GM19467 (cell line): Measurements from ENCODE around the gene FBP1.

Experiments
- ATAC-seq: cut with Tn5 transposase; IDR thresholded peaks from one replicate; pipeline ENCODE4 v1.9.1; 2021; ENCODE audit warnings: mild to moderate bottlenecking, moderate library complexity; ENCODE audit not compliant: unreplicated experiment

FBP1 gene

GRCh38 chr9:94657021-94657725 lies 17.9 kb upstream of the FBP1 start:
- no peak for ATAC-seq

- ATAC-seq, result peak; percentile 97
These were observed 16.9 kb upstream of the FBP1 start for GRCh38 chr9:94656200-94656599.

GRCh38 chr9:94655739-94656138 lies 16.4 kb upstream of the FBP1 start:
- ATAC-seq, result no peak

GRCh38 chr9:94654165-94654894 lies 15.0 kb upstream of the FBP1 start:
- ATAC-seq, result no peak

- no peak for ATAC-seq
These were observed 11.6 kb upstream of the FBP1 start for GRCh38 chr9:94650949-94651348.

GRCh38 chr9:94649100-94649819 lies 9.9 kb upstream of the FBP1 start:
- ATAC-seq, result no peak

GRCh38 chr9:94648185-94648584 lies 8.9 kb upstream of the FBP1 start:
- no peak for ATAC-seq

- no peak for ATAC-seq
These were observed 6.6 kb upstream of the FBP1 start for GRCh38 chr9:94645901-94646300.

GRCh38 chr9:94644543-94644942 lies 5.2 kb upstream of the FBP1 start:
- ATAC-seq, result no peak

GRCh38 chr9:94643741-94644140 lies 4.4 kb upstream of the FBP1 start:
- no peak for ATAC-seq

GRCh38 chr9:94643176-94643575 lies 3.9 kb upstream of the FBP1 start:
- ATAC-seq, result no peak

- no peak for ATAC-seq
These were observed 3.2 kb upstream of the FBP1 start for GRCh38 chr9:94642501-94642900.

- no peak for ATAC-seq
These were observed 670 bp upstream of the FBP1 start for GRCh38 chr9:94639999-94640376.

- no peak for ATAC-seq
These were observed 820 bp downstream of the FBP1 start for GRCh38 chr9:94638335-94639060.

GRCh38 chr9:94632737-94633136 lies 6.6 kb downstream of the FBP1 start:
- ATAC-seq, result no peak

GRCh38 chr9:94631599-94631998 lies 7.7 kb downstream of the FBP1 start:
- ATAC-seq, result no peak

GRCh38 chr9:94630833-94631232 lies 8.5 kb downstream of the FBP1 start:
- ATAC-seq, result no peak

GRCh38 chr9:94630281-94630680 lies 9.0 kb downstream of the FBP1 start:
- no peak for ATAC-seq

- no peak for ATAC-seq
These were observed 12.0 kb downstream of the FBP1 start for GRCh38 chr9:94627287-94627686.

GRCh38 chr9:94625835-94626234 lies 13.5 kb downstream of the FBP1 start:
- no peak for ATAC-seq

- ATAC-seq, result no peak
These were observed 14.7 kb downstream of the FBP1 start for GRCh38 chr9:94624629-94625028.
